SK-N-DZ (cell line): ENCODE results near the gene OR56A3.

Experiments
- DNase-seq: peaks from one replicate; pipeline ENCODE4 v3.0.0-alpha.2; 2015; ENCODE audit warnings: low spot score

The OR56A3 gene

DNA sequence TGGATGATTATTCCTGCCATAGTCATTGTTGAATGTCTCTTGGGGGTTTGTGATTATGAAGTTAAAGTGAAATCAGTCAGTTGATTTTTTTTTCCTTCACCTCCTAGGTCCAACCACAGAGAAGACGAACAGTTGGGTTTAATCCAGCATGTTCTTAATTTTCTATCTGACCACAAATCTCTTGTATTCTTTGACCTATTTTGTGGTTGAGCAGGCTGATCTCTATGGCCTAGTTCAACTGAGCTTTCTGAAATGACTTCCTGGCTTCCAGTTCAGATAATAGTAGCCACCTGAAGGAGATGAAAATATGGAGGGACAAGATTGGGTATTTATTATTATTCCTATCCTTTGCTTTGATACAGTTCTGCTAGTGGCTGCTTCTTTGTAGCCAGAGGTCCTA lies 31.5 kb downstream of the OR56A3 start:
- no peak for DNase-seq

DNA sequence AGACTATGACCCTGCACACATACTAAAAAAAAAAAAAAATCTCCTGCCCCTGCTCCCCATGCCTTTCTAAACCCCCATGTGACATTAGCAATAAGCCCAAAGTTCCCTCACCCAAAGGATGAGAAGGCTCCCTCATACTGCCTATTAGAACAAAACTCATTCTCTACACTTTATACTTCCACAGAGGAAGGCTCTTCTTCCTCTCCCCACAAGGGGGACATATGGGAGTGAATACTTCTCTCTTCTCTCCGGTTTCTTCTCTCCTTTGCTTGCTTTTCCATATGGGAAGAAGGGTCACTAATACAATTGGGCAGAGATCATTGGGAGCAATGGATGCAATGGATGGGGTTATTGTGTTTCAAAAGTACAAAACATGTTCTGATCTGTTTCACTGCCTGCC lies 41.4 kb downstream of the OR56A3 start:
- no peak for DNase-seq

GRCh38 chr11:5986885-5987284 lies 44.8 kb downstream of the OR56A3 start, which contains the start of gene OR52L1:
TSS of gene OR52L1 (minus strand) at chr11:5986985. CDS start at chr11:5986930, 55 bp downstream.
- no peak for DNase-seq

GRCh38 chr11:5989203-5989602 lies 47.2 kb downstream of the OR56A3 start:
- no peak for DNase-seq

DNA sequence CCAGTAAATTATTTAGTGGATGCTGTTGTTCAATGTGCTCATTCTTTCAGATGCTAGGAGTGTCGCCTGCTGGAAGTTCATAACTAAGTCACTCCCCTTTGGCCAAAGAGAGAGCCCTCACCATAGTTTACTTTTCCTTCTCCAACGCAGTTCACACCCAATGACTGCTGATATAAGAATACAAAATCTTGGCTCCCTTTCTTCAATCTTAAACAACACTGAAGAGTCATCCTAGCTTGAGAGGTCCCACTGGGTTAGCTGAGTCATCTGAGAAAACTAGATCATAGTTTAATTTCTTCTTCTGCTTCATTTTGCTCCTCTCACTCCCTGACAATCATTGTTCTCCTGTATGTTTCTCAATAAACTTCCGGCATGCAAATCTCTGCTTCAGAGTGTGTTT lies 50.1 kb downstream of the OR56A3 start:
- DNase-seq = no peak

DNA sequence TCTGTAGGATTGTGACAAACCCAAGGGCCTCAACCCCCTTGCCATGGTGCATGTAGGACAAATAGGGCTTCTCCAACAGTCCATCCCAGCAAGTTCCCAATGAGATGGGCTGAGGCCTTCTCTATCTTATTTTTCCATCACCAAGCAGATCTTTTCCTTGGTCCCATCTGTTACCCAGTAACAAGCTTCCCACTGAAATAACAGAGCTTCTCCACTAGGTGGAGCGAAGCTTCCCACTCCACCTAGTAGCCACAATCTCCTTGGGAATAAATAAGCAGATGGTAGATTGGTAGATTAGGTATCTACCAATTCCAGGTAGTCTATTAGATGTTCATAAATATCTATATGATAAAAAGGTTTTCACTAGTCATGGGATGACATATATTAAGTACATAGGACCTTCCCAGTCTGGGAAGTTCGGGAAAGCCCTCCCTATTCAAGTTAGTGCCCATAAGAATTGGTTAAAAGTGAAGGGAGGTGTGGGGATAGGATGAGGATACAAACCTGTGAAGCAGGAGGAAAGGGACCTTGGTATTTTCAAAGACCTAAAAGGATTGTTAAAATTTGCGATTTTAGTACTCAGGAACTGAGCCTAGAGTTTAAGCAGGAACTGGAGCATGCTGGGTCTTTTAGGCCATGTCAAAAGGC lies 50.7 kb downstream of the OR56A3 start:
- DNase-seq = peak; percentile 7

- no peak for DNase-seq
These were observed 52.7 kb downstream of the OR56A3 start for GRCh38 chr11:5994791-5995190.
